ENCODE results near the gene KANSL1. TPM values are rescaled to one million over a fixed set of nuclear protein-coding genes. Genes with fewer than 3 reads are reported as not detected.
"Not testable (repeated sequence)": the region's sequence is repeated elsewhere in the genome, so short reads cannot be mapped to it uniquely, and the experiment has no call there.

The KANSL1 gene
- total RNA-seq, result 10 to 100 TPM; 60.0 to 72.3 TPM

GRCh38 chr17:46193151-46193625 is at the start of gene KANSL1:
Gene KANSL1 (minus strand): TSS chr17:46193429. CDS start chr17:46172143, 21,286 bp downstream.
- no peaks in the 10 kb centered on the region for H3K27me3 ChIP-seq
- H3K36me3 ChIP-seq, result no peaks in the 10 kb centered on the region
- intact Hi-C loops (cut with DNase I), result no loop called here
- DNase-seq, result peak; percentile 92
- peak within 1 kb of the TSS; percentile 100 for H3K27ac ChIP-seq
- no peaks in the 10 kb centered on the region for H3K9me3 ChIP-seq
- H3K4me1 ChIP-seq, result peaks cover 22% of the 10 kb centered on the region
- peak within 1 kb of the TSS; percentile 98 to 99 for H3K9ac ChIP-seq (ENCODE audit: low read depth in 2 of 2, low read length in 2 of 2)
- TF ChIP-seq CTCF (IDR thresholded peaks at IDR 0.05), result no peak
- peak within 1 kb of the TSS; percentile 53 for H3K4me3 ChIP-seq

- intact Hi-C loops (cut with DNase I); H3K27me3 ChIP-seq; H3K9ac ChIP-seq (ENCODE audit: low read depth in 2 of 2, low read length in 2 of 2); DNase-seq; H3K4me3 ChIP-seq; H3K36me3 ChIP-seq; H3K27ac ChIP-seq; H3K9me3 ChIP-seq; H3K4me1 ChIP-seq: not testable (repeated sequence)
Observed at GRCh38 chr17:46231359-46231758, 38.1 kb upstream of the KANSL1 start.

GRCh38 chr17:46225274-46225794 is 32.1 kb upstream of the KANSL1 start:
- intact Hi-C loops (cut with DNase I); H3K9me3 ChIP-seq; H3K36me3 ChIP-seq; H3K27ac ChIP-seq; H3K4me1 ChIP-seq; H3K27me3 ChIP-seq: not testable (repeated sequence)
- H3K9ac ChIP-seq (ENCODE audit: low read depth in 2 of 2, low read length in 2 of 2), result peak overlapping the region; percentile 34 to 50
- peak; percentile 98 for DNase-seq
- peak overlapping the region; percentile 44 for H3K4me3 ChIP-seq

GRCh38 chr17:46224864-46225263 is 31.6 kb upstream of the KANSL1 start:
- DNase-seq; H3K27ac ChIP-seq; H3K36me3 ChIP-seq; H3K4me1 ChIP-seq; H3K27me3 ChIP-seq; intact Hi-C loops (cut with DNase I); H3K9me3 ChIP-seq: not testable (repeated sequence)
- Histone ChIP-seq H3K4me3 (peak overlapping the region; percentile 44), H3K9ac (ENCODE audit: low read depth in 2 of 2, low read length in 2 of 2) (peak overlapping the region; percentile 34 to 50)

- H3K9me3 ChIP-seq, result not testable (repeated sequence)
Observed at GRCh38 chr17:46223041-46223440, 29.8 kb upstream of the KANSL1 start.

GRCh38 chr17:46216682-46217081 is 23.5 kb upstream of the KANSL1 start:
- Histone ChIP-seq H3K9ac (ENCODE audit: low read depth in 2 of 2, low read length in 2 of 2) (no peak overlapping the region), H3K27me3 (no peaks in the 10 kb centered on the region), H3K27ac (no peak overlapping the region), H3K36me3 (no peaks in the 10 kb centered on the region), H3K4me3 (no peak overlapping the region), H3K4me1 (no peaks in the 10 kb centered on the region), H3K9me3 (no peaks in the 10 kb centered on the region)
- intact Hi-C loops (cut with DNase I), result no loop called here
- TF ChIP-seq CTCF (IDR thresholded peaks at IDR 0.05), result no peak
- no peak for DNase-seq

More at GRCh38 chr17:46223041-46223440, 29.8 kb upstream of the KANSL1 start:
- intact Hi-C loops (cut with DNase I); H3K36me3 ChIP-seq; H3K27me3 ChIP-seq; H3K9ac ChIP-seq (ENCODE audit: low read depth in 2 of 2, low read length in 2 of 2); DNase-seq; H3K4me1 ChIP-seq; H3K4me3 ChIP-seq; H3K27ac ChIP-seq: not testable (repeated sequence)

- H3K36me3 ChIP-seq, result no peaks in the 10 kb centered on the region
- intact Hi-C loops (cut with DNase I), result loop anchor here (2.0 to 5.0 kb wide), 2 partner anchors 166 to 208 kb away; no protein-coding TSS in a partner anchor
- no peaks in the 10 kb centered on the region for H3K9me3 ChIP-seq
- H3K4me3 ChIP-seq, result no peak overlapping the region
- TF ChIP-seq CTCF (IDR thresholded peaks at IDR 0.05), result peak; percentile 61
- no peaks in the 10 kb centered on the region for H3K27me3 ChIP-seq
- no peak overlapping the region for H3K27ac ChIP-seq
- H3K9ac ChIP-seq (ENCODE audit: low read depth in 2 of 2, low read length in 2 of 2), result peak overlapping the region in 1 of 2 donors; percentile 14
- H3K4me1 ChIP-seq, result no peaks in the 10 kb centered on the region
- peak; percentile 85 for DNase-seq
Observed at GRCh38 chr17:46212634-46213435, 19.6 kb upstream of the KANSL1 start.
